Rectal smooth muscle tissue (tissue), 1 donor: Measurements from ENCODE around the gene ZC3H11A.
A peak's percentile ranks its signal among the peaks of the same experiment; 100 is the strongest.

Source experiments
- H3K27ac ChIP-seq: one replicate; pipeline ENCODE4 v1.7.0; 2013; ENCODE audit warnings: low read depth, low read length, inconsistent platforms
- H3K27me3 ChIP-seq: one replicate; pipeline ENCODE4 v1.7.0; 2013; ENCODE audit warnings: low read length; ENCODE audit not compliant: control insufficient read depth, insufficient read depth
- H3K36me3 ChIP-seq: one replicate; pipeline ENCODE4 v1.7.0; 2013; ENCODE audit warnings: low read length; ENCODE audit not compliant: control insufficient read depth, insufficient read depth
- H3K4me1 ChIP-seq: one replicate; pipeline ENCODE4 v1.7.0; 2013; ENCODE audit warnings: low read length; ENCODE audit not compliant: control insufficient read depth, insufficient read depth
- H3K4me3 ChIP-seq: one replicate; pipeline ENCODE4 v1.7.0; 2013; ENCODE audit warnings: low read length
- H3K9ac ChIP-seq: one replicate; pipeline ENCODE4 v1.7.0; 2013; ENCODE audit warnings: low read length

Gene ZC3H11A

GRCh38 chr1:203765029-203765837 is 30.2 kb upstream of the ZC3H11A start, which contains the start of gene LAX1:
LAX1 (plus strand) TSS chr1:203765183; CDS start chr1:203765566, 383 bp downstream.
- Histone ChIP-seq H3K36me3 (no peaks in the 10 kb centered on the region), H3K4me1 (peaks cover 3% of the 10 kb centered on the region), H3K9ac (no peak within 1 kb of the TSS), H3K27me3 (no peaks in the 10 kb centered on the region), H3K27ac (no peak within 1 kb of the TSS), H3K4me3 (peak within 1 kb of the TSS; percentile 30)

DNA sequence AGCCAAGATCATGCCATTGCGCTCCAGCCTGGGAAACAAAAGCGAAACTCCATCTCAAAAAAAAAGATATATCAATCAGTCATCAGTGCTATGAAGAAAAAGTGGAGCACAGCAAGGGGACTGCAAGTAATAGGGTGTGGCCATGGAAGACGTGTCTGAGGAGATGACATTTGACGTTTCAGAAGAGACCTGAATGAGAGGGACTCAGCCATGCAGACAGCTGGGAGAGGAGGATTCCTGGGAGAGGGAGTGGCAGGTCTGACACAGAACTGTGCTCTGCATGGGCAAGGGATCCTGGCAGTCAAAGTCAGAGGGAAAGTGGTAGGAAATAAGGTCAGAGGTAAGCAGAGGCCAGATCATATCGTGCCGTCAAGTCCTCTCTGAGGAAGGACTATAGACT is 27.2 kb upstream of the ZC3H11A start:
- Histone ChIP-seq H3K4me1 (peaks cover 6% of the 10 kb centered on the region), H3K4me3 (no peak overlapping the region), H3K27me3 (no peaks in the 10 kb centered on the region), H3K36me3 (no peaks in the 10 kb centered on the region), H3K27ac (no peak overlapping the region), H3K9ac (no peak overlapping the region)

DNA sequence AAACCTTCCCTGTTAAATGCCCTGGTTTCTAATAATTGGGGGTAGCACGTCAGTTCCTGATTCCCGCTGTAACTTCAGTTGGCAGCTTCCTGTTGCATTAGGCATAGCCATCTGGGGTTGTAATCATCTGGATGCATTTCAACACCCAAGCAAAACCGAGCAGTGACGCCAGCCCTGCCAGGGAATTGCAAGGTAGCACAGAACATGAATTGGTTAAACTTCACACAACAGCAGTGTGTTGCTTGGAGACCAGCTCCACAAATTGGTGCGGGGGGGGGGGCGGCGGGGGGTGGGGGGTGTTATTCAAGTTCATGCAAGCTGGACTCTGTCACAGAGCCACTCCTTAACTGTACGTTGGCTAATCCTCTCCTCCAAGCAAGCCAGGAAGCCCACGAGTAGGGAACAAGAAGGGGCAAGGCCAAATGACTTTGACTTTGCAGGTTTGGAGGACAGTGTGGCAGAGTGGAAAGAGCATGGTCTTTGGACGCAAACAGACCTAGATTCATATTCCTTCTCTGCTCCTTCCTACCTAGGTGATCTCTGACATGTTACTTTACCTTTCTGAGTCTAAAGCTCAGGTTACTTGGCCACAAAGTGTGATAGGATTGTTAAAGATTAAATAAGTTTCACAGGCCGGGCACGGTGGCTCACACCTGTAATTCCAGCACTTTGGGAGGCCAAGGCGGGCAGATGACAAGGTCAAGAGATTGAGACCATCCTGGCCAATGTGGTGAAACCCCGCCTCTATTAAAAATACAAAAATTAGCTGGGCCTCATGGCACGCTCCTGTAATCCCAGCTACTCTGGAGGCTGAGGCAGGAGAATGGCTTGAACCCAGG is 25.7 kb upstream of the ZC3H11A start:
- H3K27ac ChIP-seq = peak overlapping the region; percentile 68
- H3K4me3 ChIP-seq = peak overlapping the region; percentile 33
- H3K36me3 ChIP-seq = no peaks in the 10 kb centered on the region
- peaks cover 6% of the 10 kb centered on the region for H3K4me1 ChIP-seq
- peak overlapping the region; percentile 17 for H3K9ac ChIP-seq
- no peaks in the 10 kb centered on the region for H3K27me3 ChIP-seq

DNA sequence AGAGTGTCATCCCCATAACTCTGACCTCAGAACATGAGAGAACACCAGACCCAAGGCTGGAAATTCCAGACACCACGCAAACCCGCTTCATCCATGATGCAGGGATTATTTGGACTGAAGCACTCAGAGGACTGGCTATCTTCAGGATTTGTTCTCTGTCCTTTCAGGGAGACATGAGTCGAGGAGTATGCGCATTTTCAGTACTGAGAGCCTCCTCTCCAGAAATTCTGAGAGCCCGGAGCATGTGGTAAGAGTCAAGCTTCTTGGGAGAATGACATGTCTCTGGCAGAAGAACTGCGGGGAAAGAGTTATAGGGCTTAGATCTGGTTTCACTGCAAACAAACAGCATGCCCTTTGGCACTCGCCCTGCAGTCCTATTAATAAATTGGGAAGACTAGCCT is 23.5 kb upstream of the ZC3H11A start:
- Histone ChIP-seq H3K4me3 (no peak overlapping the region), H3K9ac (no peak overlapping the region), H3K4me1 (peaks cover 6% of the 10 kb centered on the region), H3K36me3 (no peaks in the 10 kb centered on the region), H3K27ac (peak overlapping the region; percentile 69), H3K27me3 (no peaks in the 10 kb centered on the region)

DNA sequence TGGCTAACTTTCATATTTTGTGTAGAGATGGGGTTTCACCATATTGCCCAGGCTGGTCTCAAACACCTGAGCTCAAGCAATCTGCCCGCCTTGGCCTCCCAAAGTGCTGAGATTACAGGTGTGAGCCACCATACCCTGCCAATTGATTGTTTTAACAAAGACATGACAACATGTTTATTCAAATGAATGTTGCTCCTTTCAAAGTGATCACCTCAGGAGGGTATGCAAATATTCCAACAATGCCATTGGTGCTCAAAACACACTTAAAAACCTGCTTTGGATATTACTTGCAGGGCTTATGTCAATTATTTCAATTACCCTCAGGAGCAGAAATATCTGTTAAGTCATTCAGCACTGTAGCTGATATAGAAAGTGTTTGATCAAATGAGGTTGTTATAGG is 22.6 kb upstream of the ZC3H11A start:
- H3K9ac ChIP-seq = no peak overlapping the region

GRCh38 chr1:203776636-203777035 is 18.8 kb upstream of the ZC3H11A start:
- Histone ChIP-seq H3K4me3 (no peak overlapping the region), H3K36me3 (no peaks in the 10 kb centered on the region), H3K4me1 (peaks cover under 1% of the 10 kb centered on the region), H3K27me3 (no peaks in the 10 kb centered on the region), H3K27ac (no peak overlapping the region), H3K9ac (no peak overlapping the region)

More for the DNA sequence above, 22.6 kb upstream of the ZC3H11A start:
- H3K4me3 ChIP-seq = no peak overlapping the region
- no peak overlapping the region for H3K27ac ChIP-seq
- H3K4me1 ChIP-seq = peaks cover 6% of the 10 kb centered on the region
- H3K36me3 ChIP-seq = no peaks in the 10 kb centered on the region
- no peaks in the 10 kb centered on the region for H3K27me3 ChIP-seq

GRCh38 chr1:203777596-203777995 is 17.8 kb upstream of the ZC3H11A start:
- Histone ChIP-seq H3K4me1 (no peaks in the 10 kb centered on the region), H3K27ac (no peak overlapping the region), H3K27me3 (no peaks in the 10 kb centered on the region), H3K36me3 (no peaks in the 10 kb centered on the region), H3K9ac (no peak overlapping the region), H3K4me3 (no peak overlapping the region)

GRCh38 chr1:203778146-203778545 is 17.3 kb upstream of the ZC3H11A start:
- Histone ChIP-seq H3K27ac (no peak overlapping the region), H3K27me3 (no peaks in the 10 kb centered on the region), H3K4me3 (no peak overlapping the region), H3K36me3 (no peaks in the 10 kb centered on the region), H3K4me1 (no peaks in the 10 kb centered on the region), H3K9ac (no peak overlapping the region)

DNA sequence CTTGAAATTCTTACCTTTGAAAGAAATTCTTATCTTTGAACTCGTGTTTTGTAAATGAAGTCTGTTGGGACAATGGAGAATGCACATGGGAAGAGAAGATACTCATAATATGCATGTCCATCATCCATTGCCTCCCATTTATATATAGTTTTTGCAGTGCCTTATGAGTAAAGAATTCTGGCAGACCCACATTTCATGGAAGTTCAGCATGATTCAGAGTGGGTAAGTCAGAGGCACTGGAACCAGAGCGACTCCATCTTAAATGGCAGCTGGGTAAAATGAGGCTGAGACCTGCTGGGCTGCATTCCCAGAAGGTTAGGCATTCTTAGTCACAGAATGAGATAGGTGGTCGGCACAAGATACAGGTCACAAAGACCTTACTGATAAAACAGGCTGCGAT is 16.6 kb upstream of the ZC3H11A start:
- Histone ChIP-seq H3K4me3 (no peak overlapping the region), H3K4me1 (no peaks in the 10 kb centered on the region), H3K9ac (no peak overlapping the region), H3K27me3 (no peaks in the 10 kb centered on the region), H3K27ac (no peak overlapping the region), H3K36me3 (no peaks in the 10 kb centered on the region)

DNA sequence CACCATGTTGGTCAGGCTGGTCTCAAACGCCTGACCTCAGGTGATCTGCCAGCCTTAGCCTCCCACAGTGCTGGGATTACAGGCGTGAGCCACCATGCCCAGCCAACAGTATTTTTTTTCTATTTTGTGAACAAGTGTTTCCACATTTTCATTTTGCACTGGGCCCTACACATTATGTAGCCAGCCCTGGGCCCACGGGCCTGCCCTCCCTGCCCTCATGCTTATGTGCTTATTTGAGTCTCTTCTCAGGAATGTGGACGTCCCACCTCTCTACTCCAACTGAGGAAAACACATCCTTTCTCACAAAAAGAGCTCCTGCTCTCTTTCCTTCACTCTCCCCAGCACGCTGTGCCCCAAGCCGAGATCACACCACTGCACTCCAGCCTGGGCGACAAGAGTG is 13.5 kb upstream of the ZC3H11A start:
- no peak overlapping the region for H3K9ac ChIP-seq
- no peaks in the 10 kb centered on the region for H3K36me3 ChIP-seq
- no peaks in the 10 kb centered on the region for H3K4me1 ChIP-seq
- no peak overlapping the region for H3K4me3 ChIP-seq
- H3K27ac ChIP-seq = no peak overlapping the region
- no peaks in the 10 kb centered on the region for H3K27me3 ChIP-seq

DNA sequence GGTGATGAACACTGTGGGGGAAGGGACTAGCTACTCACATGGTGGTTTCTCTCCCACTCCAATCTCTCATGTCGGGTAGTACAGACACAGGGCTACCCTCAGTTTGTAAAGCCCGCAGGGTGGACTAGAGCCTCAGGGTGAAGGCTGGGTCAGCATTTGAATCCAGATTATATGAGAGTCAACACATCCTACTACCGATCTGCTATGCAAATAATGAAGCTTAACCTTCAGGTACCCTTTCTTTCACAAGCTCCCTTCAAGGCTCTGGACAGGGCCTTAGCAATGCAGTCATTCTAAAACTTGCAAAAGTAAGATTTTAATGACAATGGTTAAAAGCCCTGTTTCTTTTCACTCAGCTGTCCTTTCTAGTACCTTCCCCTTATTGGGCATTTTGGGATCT is 5.5 kb upstream of the ZC3H11A start:
- Histone ChIP-seq H3K4me3 (no peak overlapping the region), H3K4me1 (peaks cover 2% of the 10 kb centered on the region), H3K9ac (no peak overlapping the region), H3K27ac (no peak overlapping the region), H3K27me3 (no peaks in the 10 kb centered on the region), H3K36me3 (no peaks in the 10 kb centered on the region)

DNA sequence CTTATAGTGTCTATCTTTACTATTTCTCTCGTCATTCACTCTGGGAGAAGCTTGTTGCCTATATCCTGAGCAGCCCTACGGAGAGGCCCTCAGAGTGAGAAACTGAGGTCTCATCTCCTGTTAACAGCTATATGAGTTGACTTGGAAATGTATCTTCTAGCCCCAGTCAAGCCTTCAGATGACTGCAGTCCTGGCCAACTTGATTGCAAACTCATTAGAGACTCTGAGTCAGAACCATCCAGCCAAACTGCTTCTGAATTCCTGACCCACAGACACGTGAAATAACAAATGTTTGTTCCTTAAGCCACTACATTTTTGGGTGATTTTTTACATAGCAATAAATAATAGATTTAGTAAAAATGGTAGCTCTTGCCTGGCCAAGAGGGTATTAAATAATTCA is 3.9 kb upstream of the ZC3H11A start:
- H3K4me3 ChIP-seq = no peak overlapping the region
- peaks cover 3% of the 10 kb centered on the region for H3K4me1 ChIP-seq
- no peak overlapping the region for H3K27ac ChIP-seq
- no peak overlapping the region for H3K9ac ChIP-seq
- H3K27me3 ChIP-seq = no peaks in the 10 kb centered on the region
- no peaks in the 10 kb centered on the region for H3K36me3 ChIP-seq
